HG02571 (cell line): ENCODE data around the gene RAE1.
A peak's percentile ranks its signal among the peaks of the same experiment; 100 is the strongest.

Experiments used
- ATAC-seq: cut with Tn5 transposase; IDR thresholded peaks from one replicate; pipeline ENCODE4 v1.9.1; 2021; ENCODE audit warnings: mild to moderate bottlenecking, moderate library complexity; ENCODE audit not compliant: unreplicated experiment

Gene RAE1

GRCh38 chr20:57351042-57351783, at the start of gene RAE1:
TSS of gene RAE1 (plus strand) at chr20:57351255. CDS start at chr20:57354039, 2,784 bp downstream.
- peak; percentile 86 for ATAC-seq

GRCh38 chr20:57306747-57307146, 44.3 kb upstream of the RAE1 start:
- ATAC-seq, result no peak

- ATAC-seq, result no peak
Measured at GRCh38 chr20:57308451-57309271, 42.4 kb upstream of the RAE1 start.

GRCh38 chr20:57309544-57310115, 41.4 kb upstream of the RAE1 start:
- ATAC-seq, result no peak

GRCh38 chr20:57310821-57311514, 40.1 kb upstream of the RAE1 start:
- no peak for ATAC-seq

- no peak for ATAC-seq
Measured at GRCh38 chr20:57312138-57312537, 38.9 kb upstream of the RAE1 start.

- ATAC-seq, result no peak
Measured at GRCh38 chr20:57313230-57313629, 37.8 kb upstream of the RAE1 start.

- ATAC-seq, result no peak
Measured at GRCh38 chr20:57313951-57314350, 37.1 kb upstream of the RAE1 start.

- ATAC-seq, result no peak
Measured at GRCh38 chr20:57315083-57315975, 35.7 kb upstream of the RAE1 start.

- ATAC-seq, result no peak
Measured at GRCh38 chr20:57315976-57316480, 35.0 kb upstream of the RAE1 start.

GRCh38 chr20:57316795-57317201, 34.3 kb upstream of the RAE1 start:
- no peak for ATAC-seq

- ATAC-seq, result no peak
Measured at GRCh38 chr20:57317316-57317788, 33.7 kb upstream of the RAE1 start.

- ATAC-seq, result no peak
Measured at GRCh38 chr20:57317789-57318371, 33.2 kb upstream of the RAE1 start.

GRCh38 chr20:57319584-57319983, 31.5 kb upstream of the RAE1 start:
- ATAC-seq, result no peak

- ATAC-seq, result no peak
Measured at GRCh38 chr20:57320358-57320757, 30.7 kb upstream of the RAE1 start.

- no peak for ATAC-seq
Measured at GRCh38 chr20:57321142-57321541, 29.9 kb upstream of the RAE1 start.

- no peak for ATAC-seq
Measured at GRCh38 chr20:57322476-57322875, 28.6 kb upstream of the RAE1 start.

- no peak for ATAC-seq
Measured at GRCh38 chr20:57323034-57323433, 28.0 kb upstream of the RAE1 start.

GRCh38 chr20:57325632-57326356, 25.3 kb upstream of the RAE1 start:
- no peak for ATAC-seq
